ENCODE results near the gene EFCC1. TPM values are rescaled to one million over a fixed set of nuclear protein-coding genes. Genes with fewer than 3 reads are reported as not detected.

Gene EFCC1
- total and polyA plus RNA-seq, 3 donors from 2014 or later = 2.6 to 2.9 (median 2.8) TPM

- intact Hi-C loops (cut with DNase I; ENCODE audit: low total_unique reads) = no loop called here
- 90 to 93% methylated on average over 15 of the region's 15 CpGs for WGBS, 2 donors
- H3K27me3 ChIP-seq = no peaks in the 10 kb centered on the region
- DNase-seq = no peak
- H3K4me1 ChIP-seq = no peaks in the 10 kb centered on the region
- TF ChIP-seq POLR2A (IDR thresholded peaks at IDR 0.05) = no peak
- no peak for TF ChIP-seq CTCF (IDR thresholded peaks at IDR 0.05)
- H3K4me3 ChIP-seq = no peak overlapping the region
- H3K27ac ChIP-seq = no peak overlapping the region
- H3K9me3 ChIP-seq = no peaks in the 10 kb centered on the region
- no peaks in the 10 kb centered on the region for H3K36me3 ChIP-seq (ENCODE audit: low read depth, missing control alignments)
Observed at GRCh38 chr3:128987302-128988100, 13.6 kb upstream of the EFCC1 start.

GRCh38 chr3:128988286-128988685, 12.8 kb upstream of the EFCC1 start:
- DNase-seq = no peak
- 89 to 94% methylated on average over 8 of the region's 8 CpGs for WGBS, 2 donors
- Histone ChIP-seq H3K4me3 (no peak overlapping the region), H3K4me1 (no peaks in the 10 kb centered on the region), H3K36me3 (ENCODE audit: low read depth, missing control alignments) (no peaks in the 10 kb centered on the region), H3K9me3 (no peaks in the 10 kb centered on the region), H3K27me3 (no peaks in the 10 kb centered on the region), H3K27ac (no peak overlapping the region)
- intact Hi-C loops (cut with DNase I; ENCODE audit: low total_unique reads) = no loop called here
- TF ChIP-seq CTCF (IDR thresholded peaks at IDR 0.05) (no peak), POLR2A (IDR thresholded peaks at IDR 0.05) (no peak)

GRCh38 chr3:128991355-128991895, 9.7 kb upstream of the EFCC1 start:
- 67 to 80% methylated on average over 18 of the region's 18 CpGs for WGBS, 2 donors
- Histone ChIP-seq H3K4me3 (peak overlapping the region in 1 of 2 donors; percentile 31), H3K27ac (no peak overlapping the region), H3K36me3 (ENCODE audit: low read depth, missing control alignments) (no peaks in the 10 kb centered on the region), H3K9me3 (no peaks in the 10 kb centered on the region), H3K27me3 (no peaks in the 10 kb centered on the region), H3K4me1 (peaks cover 11% of the 10 kb centered on the region)
- no peak for DNase-seq
- intact Hi-C loops (cut with DNase I; ENCODE audit: low total_unique reads) = no loop called here
- TF ChIP-seq POLR2A (IDR thresholded peaks at IDR 0.05) (no peak), CTCF (IDR thresholded peaks at IDR 0.05) (no peak)

GRCh38 chr3:128992926-128993460, 8.1 kb upstream of the EFCC1 start:
- intact Hi-C loops (cut with DNase I; ENCODE audit: low total_unique reads) = no loop called here
- Histone ChIP-seq H3K4me3 (peak overlapping the region; percentile 47 to 54), H3K27me3 (no peaks in the 10 kb centered on the region), H3K4me1 (peaks cover 11% of the 10 kb centered on the region), H3K36me3 (ENCODE audit: low read depth, missing control alignments) (no peaks in the 10 kb centered on the region), H3K27ac (no peak overlapping the region), H3K9me3 (no peaks in the 10 kb centered on the region)
- no peak for DNase-seq
- TF ChIP-seq POLR2A (IDR thresholded peaks at IDR 0.05) (no peak), CTCF (IDR thresholded peaks at IDR 0.05) (no peak)
- 61 to 77% methylated on average over 18 to 20 of the region's 20 CpGs for WGBS, 2 donors
